Loucy (cell line): Measurements from ENCODE around the gene TRIM33.

Source experiments
- EZH2phosphoT487 ChIP-seq: fragments of 200-600 bp; IDR thresholded peaks from 2 replicates; pipeline ENCODE4 v1.6.1; 2018; ENCODE audit warnings: antibody characterized with exemption, mild to moderate bottlenecking, moderate library complexity, borderline replicate concordance
- TF ChIP-seq, protein P1 (sequence below): fragments of 200-600 bp; sonication (generic); conservative IDR thresholded peaks from 2 replicates; pipeline ENCODE4 v1.5.1; 2014; ENCODE audit warnings: mild to moderate bottlenecking, antibody characterized with exemption, low read length

DNA sequence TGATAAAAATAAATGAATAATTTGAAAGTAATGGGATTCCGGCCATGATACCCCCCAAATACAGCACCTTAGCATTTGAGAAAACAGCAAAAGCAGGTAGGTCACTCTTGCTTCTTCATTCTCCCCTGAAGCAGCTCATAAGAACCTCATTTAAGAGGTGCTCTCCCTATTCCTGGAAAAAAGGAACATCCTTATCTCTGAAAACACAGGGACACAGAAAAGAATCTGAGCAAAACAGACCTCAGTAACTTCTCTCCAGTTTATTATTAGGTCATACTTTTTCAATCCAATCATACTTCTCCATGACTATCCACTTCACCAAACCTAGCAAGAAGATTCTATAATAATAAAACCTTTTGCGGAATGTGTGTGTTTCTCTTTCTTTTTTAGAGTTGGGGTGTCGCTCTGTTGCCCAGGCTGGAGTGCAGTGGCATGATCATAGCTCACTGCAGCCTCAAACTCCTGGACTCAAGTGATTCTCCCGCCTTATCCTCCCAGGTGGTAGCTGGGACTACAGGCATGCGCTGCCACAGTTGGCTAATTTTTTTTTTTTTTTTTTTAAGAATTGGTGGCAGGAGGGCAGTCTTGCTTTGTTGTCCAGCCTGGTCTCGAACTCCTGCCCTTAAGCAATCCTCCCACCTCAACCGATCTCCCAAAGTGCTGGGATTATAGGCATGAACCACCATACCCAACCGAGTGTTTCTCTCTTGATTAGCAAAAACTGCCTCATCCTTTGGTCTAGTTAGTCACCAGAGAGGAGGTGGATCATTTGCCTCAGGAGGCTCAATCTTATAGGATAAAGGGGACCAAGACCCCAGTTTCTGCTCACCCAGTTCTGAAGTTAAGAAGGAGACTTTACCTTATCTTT is 10.6 kb upstream of the TRIM33 start:
- TF ChIP-seq, protein P1, sequence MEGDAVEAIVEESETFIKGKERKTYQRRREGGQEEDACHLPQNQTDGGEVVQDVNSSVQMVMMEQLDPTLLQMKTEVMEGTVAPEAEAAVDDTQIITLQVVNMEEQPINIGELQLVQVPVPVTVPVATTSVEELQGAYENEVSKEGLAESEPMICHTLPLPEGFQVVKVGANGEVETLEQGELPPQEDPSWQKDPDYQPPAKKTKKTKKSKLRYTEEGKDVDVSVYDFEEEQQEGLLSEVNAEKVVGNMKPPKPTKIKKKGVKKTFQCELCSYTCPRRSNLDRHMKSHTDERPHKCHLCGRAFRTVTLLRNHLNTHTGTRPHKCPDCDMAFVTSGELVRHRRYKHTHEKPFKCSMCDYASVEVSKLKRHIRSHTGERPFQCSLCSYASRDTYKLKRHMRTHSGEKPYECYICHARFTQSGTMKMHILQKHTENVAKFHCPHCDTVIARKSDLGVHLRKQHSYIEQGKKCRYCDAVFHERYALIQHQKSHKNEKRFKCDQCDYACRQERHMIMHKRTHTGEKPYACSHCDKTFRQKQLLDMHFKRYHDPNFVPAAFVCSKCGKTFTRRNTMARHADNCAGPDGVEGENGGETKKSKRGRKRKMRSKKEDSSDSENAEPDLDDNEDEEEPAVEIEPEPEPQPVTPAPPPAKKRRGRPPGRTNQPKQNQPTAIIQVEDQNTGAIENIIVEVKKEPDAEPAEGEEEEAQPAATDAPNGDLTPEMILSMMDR, result no peak
- TF ChIP-seq EZH2phosphoT487, result no peak
